NOMO-1 (cell line): Measurements from ENCODE around the gene AK2.
"Not testable (repeated sequence)": the region's sequence is repeated elsewhere in the genome, so short reads cannot be mapped to it uniquely, and the experiment has no call there.

ENCODE experiments used
- DNase-seq, 2 experiments: peaks; one replicate each; lab custom pipeline; 2025; ENCODE audit not compliant: unreplicated experiment in 2 of 2; lab: John Stamatoyannopoulos, UW

The AK2 gene

DNA sequence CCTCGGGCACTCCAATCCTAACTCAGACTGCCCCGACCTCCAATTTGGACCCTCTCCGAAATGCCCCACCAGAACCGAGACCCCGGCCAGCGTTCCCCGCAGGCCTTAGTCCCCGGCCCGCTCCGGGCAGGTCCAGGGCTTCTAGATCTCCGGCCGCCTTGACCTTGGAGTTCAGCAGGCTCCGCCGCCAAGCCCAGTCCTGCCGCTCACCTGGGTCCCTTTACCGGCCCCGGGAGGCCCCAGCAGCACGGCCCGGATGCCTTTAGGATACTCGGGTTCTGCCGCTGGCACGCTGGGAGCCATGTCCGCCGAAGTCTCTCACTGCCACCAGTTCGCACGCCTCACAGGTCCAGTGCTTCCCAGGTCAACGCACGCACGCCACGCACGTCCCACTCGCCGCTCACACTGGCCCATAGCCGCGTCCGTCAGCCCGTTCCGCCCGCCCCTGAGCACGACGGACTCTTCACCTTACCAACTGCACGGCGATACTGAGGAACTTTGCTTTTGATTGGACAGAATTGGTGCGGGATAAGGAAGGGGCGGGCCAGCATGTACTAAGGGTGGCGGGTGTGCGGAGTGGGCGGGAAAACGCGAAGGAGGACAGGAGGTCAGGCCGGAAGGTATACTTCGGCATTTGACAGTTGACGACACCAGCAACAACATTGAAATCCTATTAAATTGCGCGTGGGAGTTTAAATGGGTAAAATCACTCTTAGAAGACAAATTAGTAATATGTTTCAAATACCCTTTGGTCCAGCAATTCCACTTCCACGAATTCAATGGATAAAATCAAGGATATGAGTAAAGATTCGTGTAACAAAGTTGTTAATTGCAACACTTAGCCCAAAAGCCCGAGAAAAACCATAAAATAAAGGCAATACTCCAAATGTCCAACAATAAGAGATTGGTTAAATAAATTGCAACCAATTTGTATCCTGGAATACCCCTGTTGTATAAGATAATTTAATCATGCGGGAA, at the start of gene AK2:
Gene AK2, minus strand, starts transcription at position 358 of the 978 bp plus-strand sequence. Its CDS starts 55 bp downstream, at position 303.
- DNase-seq: peak; percentile 99 to 100

GRCh38 chr1:33086384-33086850, 49.7 kb upstream of the AK2 start:
- peak; percentile 61 to 62 for DNase-seq

- no peak for DNase-seq
These were observed 48.6 kb upstream of the AK2 start for GRCh38 chr1:33085332-33085731.

DNA sequence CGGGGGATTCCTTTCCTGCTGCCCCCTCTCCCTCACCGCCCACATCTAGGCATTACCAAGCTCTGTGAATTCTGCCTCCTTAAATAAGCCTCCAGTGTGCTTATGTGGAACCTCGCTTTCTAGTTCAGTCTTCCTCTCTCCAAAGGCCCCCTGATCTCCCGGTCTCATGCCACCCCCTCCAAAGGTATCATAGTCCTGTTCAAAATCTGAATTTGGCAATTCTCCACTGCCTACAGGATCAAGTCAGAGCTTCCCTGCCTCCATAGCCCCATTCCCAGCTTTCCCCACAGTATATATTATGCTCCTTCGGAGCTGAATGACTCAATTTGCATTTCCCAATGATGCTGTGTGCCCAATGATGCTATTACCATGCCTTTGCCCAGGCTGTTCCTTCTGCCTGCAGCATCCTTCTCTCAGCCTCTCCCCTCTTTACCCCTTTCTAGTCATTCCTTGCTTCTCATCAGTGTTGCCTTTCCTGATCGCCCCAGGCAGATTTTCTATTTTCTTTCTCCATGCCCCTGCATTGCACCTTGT, 46.0 kb upstream of the AK2 start:
- DNase-seq: no peak

- DNase-seq: no peak
These were observed 45.0 kb upstream of the AK2 start for GRCh38 chr1:33081554-33082305.

DNA sequence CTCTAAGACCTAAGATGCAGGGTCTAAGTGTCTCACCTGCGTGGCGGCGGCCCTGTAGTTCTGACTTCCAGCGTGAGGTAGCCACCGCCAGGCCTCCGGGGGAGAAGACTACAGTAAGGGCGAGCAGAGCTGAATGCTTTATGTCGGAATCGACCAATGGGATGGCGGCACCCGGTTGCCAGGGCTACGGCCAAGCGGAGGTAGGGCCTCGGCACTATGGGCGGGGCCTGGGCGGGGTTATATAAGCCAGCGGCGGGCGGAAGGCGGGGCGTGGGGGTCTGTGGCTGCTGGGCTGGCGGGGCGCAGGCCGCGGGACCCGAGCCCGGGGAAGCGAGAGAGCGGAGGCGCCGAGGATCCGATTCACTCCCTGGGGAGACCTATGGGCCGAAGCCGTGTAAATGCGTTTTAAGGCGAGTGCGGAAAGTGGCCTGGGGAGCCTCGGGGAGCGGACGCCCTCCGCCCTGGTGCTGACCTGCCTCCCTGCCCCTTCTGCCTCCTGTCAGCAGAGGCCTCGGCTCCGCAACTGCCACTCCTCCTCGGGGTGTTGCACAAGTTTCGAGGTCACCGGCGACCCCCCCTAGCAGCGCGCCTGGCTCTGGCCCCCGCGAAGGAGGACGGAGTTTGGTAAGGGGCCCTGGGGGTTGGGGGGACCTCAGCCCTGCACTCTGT, 44.3 kb upstream of the AK2 start, which contains the start of gene AZIN2:
Gene AZIN2, plus strand, starts transcription at position 269 of the 669 bp plus-strand sequence. CDS start 1,097 bp downstream, outside the sequence.
- DNase-seq: peak; percentile 83 to 91

GRCh38 chr1:33080373-33080772, 43.7 kb upstream of the AK2 start:
- DNase-seq: no peak

DNA sequence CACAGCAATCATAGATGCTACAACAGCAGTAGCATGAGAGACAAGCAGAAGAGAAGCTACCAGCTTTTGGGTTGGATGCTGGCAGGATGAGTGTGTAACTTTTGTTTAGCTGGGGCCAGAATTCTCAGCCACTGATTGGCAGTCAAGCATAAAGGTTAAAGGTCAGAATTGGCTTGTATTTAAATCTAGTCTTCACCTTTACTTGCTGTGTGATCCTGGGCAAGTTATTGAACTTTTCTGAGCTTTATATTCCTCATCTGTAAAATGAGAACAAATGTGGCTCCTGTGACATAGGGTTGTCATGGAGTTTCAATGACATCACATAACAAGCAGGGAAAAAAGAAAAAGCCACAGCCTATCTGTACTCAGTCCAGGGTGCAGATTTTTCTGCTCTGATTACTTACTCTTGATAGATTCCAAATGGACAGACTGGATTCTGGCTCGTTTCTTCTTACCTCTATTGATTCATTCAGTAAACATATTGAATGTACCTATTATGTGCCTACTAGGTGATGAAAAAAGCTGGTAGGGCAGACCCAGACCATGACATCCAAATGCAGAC, 41.4 kb upstream of the AK2 start:
- DNase-seq: no peak

DNA sequence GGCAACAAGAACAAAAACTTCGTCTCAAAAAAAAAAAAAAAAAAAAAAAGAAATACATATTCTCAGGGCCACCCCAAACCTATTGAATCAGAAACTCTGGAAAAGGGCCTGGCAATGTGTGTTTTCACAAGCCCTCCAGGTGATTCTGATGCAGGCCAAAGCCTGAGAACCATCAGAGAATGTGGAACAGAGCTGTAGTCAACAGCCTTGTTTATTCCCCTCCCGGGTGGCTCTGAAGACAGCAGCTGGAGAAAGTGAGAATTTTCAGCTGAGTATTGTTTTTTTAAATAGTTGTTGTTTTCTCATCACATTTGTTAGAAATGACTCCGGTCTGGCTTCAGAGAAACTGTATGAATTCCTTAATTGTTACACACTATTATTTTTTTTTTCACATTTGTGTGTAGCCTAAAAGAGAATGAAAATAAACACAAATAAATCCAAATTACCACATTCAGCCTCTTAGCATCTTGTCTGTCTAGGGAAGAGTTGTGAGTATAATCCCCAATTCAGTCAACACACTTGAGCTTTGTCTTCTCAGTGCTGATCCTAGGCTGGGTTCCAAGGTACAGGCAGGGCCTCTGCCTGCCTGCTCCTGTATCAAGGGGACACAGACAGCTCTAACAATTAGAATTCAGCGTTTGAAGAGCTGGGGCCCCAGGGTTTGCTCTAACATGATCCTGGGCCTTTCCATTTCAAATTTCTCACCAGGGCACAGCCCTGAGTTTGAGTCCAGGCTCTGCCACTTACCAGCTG, 37.7 kb upstream of the AK2 start:
- DNase-seq: no peak

DNA sequence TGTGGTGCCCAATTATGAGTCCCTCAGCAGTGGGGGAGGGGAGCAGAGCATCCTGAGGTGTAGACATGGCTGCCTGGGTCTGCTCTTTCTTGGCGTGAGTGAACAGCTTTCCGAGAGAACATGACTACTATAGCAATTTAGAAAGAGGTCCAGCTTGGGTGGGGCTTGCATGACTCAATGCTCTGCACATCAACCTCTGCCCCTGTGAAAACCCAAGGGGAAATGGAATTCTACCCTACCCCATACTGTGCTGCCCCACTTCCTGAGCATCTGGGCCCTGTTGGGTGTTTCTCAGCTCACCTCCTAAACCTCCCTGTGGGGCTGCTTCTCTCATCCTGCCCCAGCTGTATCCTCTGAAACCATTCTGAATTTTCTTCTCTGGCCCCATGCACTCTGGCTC, 36.0 kb upstream of the AK2 start:
- DNase-seq: no peak

DNA sequence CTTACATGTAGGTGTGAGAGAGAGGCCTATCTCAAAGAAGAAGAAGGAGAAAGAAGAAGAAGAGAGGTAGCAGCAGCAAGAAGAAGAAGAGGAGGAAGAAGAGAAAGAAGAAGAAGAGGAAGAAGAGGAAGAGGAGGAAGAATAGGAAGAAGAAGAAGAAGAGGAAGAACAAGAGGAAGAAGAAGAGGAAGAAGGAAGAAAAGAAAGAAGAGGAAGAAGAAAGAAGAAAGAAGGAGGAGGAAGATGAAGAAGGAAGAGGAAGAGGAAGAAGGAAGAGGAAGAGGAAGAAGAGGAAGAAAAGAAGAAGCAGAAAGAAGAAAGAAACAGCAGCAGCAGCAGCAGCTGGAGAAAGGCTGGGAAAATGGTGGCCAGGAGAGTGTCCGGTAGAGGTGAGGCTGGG, 33.9 kb upstream of the AK2 start:
- no peak for DNase-seq

DNA sequence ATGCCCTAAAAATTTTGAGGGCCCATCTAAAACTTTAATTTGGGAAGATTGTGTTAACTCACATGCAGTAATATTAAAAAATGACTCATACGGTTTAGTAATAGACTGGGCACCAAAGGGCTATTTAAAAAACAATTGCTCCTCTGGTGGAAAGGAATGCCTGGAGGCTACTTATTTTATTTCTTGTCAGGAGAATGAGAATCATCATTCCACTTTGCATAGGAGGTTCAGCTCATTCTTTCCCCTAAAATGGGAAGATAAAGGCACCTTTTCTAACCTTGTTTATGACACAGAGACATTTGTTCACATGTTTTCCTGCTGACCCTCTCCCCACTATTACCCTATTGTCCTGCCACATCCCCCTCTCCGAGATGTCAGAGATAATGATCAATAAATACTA, 31.4 kb upstream of the AK2 start:
- not testable (repeated sequence) for DNase-seq

DNA sequence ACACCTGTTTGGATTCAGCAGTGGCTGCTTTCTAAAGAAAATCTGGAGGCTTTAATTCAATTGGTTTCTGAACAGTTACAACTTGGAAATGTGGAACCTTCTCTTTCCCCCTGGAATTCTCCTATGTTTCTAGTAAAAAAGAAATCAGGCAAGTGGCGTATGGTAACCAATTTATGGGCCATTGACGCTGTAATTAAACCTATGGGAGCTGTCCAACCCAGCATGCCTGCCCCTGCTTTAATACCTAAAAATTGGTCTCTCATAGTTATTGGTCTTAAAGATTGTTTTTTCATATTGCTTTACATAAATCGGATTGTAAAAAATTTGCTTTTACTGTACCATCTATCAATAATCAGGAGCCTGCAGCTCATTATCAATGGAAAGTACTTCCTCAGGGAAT, 29.8 kb upstream of the AK2 start:
- DNase-seq: not testable (repeated sequence)

DNA sequence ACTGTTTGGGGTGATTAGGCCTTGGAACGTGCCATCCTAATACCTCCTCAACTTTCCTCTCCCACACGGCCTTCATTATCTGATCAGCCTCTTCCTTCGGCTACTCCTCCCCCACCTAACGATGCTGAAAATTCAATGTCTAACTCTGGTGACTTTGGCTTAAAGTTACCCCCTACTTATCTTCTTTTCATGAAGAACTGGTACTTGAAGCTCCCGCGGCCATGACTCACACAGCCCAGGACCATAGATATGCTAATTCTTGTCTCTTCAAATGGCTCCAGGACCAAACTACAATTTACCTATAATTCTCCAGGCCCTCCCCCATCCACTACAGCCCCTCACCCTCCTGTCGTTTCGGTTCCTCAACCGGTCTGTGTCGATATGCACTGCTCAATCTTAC, 28.6 kb upstream of the AK2 start:
- DNase-seq: no peak

DNA sequence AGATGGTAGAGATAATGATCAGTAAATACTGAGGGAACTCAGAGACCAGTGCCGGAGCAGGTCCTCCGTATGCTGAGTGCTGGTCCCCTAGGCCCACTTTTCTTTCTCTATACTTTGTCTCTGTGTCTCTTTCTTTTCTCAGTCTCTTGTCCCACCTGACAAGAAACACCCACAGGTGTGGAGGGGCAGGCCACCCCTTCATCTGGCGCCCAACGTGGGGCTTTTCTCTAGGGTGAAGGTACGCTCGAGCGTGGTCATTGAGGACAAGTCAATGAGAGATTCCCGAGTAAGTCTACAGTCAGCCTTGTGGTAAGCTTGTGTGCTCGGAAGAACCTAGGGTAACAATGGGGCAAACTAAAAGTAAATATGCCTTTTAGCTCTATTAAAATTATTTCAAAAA, 27.6 kb upstream of the AK2 start:
- DNase-seq: not testable (repeated sequence)

- peak in 1 of 2 experiments; percentile 46 for DNase-seq
These were observed 25.2 kb upstream of the AK2 start for GRCh38 chr1:33061834-33062233.

DNA sequence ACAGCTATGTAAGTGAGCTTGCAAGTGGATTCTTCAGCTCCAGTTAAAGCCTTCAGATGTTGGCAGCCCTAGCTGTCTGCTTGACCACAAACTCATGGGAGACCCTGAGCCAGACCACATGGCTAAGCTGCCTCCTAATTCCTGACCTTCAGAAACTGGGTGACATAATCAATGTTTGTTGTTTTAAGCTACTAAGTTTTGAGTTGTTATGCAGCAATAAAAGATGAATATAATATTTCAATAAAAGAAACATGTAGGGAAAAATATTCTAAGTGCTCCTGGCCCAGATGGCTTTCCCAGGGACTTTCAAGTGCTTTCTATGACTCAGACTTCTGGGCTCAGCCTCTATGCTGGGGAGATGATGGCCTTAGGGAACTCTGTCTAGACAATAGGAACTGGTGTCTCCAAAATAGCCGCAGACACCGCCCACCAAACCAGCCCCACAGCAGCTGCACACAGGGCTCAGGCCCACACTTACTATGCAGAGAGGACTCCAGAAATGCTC, 23.9 kb upstream of the AK2 start:
- DNase-seq: peak; percentile 12 to 27

GRCh38 chr1:33057095-33057494, 20.4 kb upstream of the AK2 start:
- DNase-seq: peak; percentile 38 to 50

DNA sequence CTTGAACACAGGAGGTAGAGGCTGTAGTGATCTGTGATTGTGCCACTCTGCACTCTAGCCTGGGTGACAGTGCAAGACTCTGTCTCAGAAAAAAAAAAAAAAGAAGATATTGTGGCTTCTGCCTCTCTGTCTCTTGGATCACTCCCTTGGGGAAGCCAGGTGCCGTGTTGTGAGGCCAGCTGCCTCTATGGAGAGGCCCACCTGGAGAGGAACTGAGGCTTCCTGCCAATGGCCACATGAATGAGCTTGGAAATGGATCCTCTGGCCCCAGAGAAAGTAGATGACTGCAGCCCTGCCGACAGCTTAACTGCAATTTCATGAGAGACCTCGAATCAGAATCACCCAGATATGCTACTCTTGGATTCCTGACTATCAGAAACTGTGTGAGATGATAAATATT, 19.7 kb upstream of the AK2 start:
- DNase-seq: no peak
